Measurements from ENCODE around the gene CACHD1.

DNA sequence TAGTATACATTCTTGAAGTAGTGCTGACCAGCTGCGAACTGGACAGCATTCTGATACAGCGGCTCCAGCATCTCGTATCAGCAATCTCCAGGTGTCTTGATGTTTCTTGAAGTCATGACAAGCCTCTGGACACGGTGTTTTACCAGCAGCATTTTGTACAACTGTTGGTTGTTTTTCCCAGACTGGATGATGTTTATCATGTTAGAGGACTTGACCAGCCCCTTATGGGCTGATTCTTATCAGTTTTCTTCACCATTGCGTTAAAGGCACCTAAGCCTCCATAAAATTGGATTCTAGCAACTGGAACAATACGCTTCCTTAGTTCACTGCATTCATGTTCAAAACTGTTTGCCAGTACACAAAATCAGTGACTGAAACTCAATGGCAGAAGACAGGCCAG lies 29.1 kb downstream of the CACHD1 start:
- no peak for TF ChIP-seq EP300 (IDR thresholded peaks at IDR 0.05)
- no peak for TF ChIP-seq CEBPB (IDR thresholded peaks at IDR 0.05)
- TF ChIP-seq, protein P1, sequence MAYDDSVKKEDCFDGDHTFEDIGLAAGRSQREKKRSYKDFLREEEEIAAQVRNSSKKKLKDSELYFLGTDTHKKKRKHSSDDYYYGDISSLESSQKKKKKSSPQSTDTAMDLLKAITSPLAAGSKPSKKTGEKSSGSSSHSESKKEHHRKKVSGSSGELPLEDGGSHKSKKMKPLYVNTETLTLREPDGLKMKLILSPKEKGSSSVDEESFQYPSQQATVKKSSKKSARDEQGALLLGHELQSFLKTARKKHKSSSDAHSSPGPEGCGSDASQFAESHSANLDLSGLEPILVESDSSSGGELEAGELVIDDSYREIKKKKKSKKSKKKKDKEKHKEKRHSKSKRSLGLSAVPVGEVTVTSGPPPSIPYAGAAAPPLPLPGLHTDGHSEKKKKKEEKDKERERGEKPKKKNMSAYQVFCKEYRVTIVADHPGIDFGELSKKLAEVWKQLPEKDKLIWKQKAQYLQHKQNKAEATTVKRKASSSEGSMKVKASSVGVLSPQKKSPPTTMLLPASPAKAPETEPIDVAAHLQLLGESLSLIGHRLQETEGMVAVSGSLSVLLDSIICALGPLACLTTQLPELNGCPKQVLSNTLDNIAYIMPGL (CRISPR knock-in tag; IDR thresholded peaks at IDR 0.05; ENCODE audit: borderline replicate concordance) = no peak
- TF ChIP-seq KDM1A (IDR thresholded peaks at IDR 0.05; ENCODE audit: low read depth) = no peak
- no peak for TF ChIP-seq POLR2A (IDR thresholded peaks at IDR 0.05; ENCODE audit: low read length)
- TF ChIP-seq PHF8 (IDR thresholded peaks at IDR 0.05; ENCODE audit: borderline replicate concordance, low read depth) = no peak
- TF ChIP-seq, protein P2, sequence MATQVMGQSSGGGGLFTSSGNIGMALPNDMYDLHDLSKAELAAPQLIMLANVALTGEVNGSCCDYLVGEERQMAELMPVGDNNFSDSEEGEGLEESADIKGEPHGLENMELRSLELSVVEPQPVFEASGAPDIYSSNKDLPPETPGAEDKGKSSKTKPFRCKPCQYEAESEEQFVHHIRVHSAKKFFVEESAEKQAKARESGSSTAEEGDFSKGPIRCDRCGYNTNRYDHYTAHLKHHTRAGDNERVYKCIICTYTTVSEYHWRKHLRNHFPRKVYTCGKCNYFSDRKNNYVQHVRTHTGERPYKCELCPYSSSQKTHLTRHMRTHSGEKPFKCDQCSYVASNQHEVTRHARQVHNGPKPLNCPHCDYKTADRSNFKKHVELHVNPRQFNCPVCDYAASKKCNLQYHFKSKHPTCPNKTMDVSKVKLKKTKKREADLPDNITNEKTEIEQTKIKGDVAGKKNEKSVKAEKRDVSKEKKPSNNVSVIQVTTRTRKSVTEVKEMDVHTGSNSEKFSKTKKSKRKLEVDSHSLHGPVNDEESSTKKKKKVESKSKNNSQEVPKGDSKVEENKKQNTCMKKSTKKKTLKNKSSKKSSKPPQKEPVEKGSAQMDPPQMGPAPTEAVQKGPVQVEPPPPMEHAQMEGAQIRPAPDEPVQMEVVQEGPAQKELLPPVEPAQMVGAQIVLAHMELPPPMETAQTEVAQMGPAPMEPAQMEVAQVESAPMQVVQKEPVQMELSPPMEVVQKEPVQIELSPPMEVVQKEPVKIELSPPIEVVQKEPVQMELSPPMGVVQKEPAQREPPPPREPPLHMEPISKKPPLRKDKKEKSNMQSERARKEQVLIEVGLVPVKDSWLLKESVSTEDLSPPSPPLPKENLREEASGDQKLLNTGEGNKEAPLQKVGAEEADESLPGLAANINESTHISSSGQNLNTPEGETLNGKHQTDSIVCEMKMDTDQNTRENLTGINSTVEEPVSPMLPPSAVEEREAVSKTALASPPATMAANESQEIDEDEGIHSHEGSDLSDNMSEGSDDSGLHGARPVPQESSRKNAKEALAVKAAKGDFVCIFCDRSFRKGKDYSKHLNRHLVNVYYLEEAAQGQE (IDR thresholded peaks at IDR 0.05) = no peak
- TF ChIP-seq JUNB (IDR thresholded peaks at IDR 0.05) = no peak
- TF ChIP-seq MAFK (IDR thresholded peaks at IDR 0.05; ENCODE audit: partially characterized antibody) = no peak
- TF ChIP-seq, protein P3, sequence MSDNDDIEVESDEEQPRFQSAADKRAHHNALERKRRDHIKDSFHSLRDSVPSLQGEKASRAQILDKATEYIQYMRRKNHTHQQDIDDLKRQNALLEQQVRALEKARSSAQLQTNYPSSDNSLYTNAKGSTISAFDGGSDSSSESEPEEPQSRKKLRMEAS (IDR thresholded peaks at IDR 0.05) = no peak
- TF ChIP-seq, protein P4, sequence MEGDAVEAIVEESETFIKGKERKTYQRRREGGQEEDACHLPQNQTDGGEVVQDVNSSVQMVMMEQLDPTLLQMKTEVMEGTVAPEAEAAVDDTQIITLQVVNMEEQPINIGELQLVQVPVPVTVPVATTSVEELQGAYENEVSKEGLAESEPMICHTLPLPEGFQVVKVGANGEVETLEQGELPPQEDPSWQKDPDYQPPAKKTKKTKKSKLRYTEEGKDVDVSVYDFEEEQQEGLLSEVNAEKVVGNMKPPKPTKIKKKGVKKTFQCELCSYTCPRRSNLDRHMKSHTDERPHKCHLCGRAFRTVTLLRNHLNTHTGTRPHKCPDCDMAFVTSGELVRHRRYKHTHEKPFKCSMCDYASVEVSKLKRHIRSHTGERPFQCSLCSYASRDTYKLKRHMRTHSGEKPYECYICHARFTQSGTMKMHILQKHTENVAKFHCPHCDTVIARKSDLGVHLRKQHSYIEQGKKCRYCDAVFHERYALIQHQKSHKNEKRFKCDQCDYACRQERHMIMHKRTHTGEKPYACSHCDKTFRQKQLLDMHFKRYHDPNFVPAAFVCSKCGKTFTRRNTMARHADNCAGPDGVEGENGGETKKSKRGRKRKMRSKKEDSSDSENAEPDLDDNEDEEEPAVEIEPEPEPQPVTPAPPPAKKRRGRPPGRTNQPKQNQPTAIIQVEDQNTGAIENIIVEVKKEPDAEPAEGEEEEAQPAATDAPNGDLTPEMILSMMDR (IDR thresholded peaks at IDR 0.05) = no peak
- TF ChIP-seq RFX5 (IDR thresholded peaks at IDR 0.05) = no peak
- no peak for TF ChIP-seq RCOR1 (IDR thresholded peaks at IDR 0.05; ENCODE audit: low read depth, low read length)
- TF ChIP-seq JUN (IDR thresholded peaks at IDR 0.05) = no peak
